ENCODE data around the gene TNFSF15. TPM values are rescaled to one million over a fixed set of nuclear protein-coding genes. Genes with fewer than 3 reads are reported as not detected.

TNFSF15 gene
- total RNA-seq, 4 donors from 2014 or later: not detected

GRCh38 chr9:114852050-114852594, 46.3 kb upstream of the TNFSF15 start:
- TF ChIP-seq POLR2A (IDR thresholded peaks at IDR 0.05): no peak
- TF ChIP-seq, protein P1, sequence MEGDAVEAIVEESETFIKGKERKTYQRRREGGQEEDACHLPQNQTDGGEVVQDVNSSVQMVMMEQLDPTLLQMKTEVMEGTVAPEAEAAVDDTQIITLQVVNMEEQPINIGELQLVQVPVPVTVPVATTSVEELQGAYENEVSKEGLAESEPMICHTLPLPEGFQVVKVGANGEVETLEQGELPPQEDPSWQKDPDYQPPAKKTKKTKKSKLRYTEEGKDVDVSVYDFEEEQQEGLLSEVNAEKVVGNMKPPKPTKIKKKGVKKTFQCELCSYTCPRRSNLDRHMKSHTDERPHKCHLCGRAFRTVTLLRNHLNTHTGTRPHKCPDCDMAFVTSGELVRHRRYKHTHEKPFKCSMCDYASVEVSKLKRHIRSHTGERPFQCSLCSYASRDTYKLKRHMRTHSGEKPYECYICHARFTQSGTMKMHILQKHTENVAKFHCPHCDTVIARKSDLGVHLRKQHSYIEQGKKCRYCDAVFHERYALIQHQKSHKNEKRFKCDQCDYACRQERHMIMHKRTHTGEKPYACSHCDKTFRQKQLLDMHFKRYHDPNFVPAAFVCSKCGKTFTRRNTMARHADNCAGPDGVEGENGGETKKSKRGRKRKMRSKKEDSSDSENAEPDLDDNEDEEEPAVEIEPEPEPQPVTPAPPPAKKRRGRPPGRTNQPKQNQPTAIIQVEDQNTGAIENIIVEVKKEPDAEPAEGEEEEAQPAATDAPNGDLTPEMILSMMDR (IDR thresholded peaks at IDR 0.05 in 4 of 5, conservative IDR thresholded peaks at IDR 0.05 in 1 of 5): no peak
- DNase-seq (no peak), ATAC-seq (no peak)
- in situ Hi-C loops (cut with MboI; ENCODE audit: low sequenced_read_pairs in 4 of 4) (no loop called here), intact Hi-C loops (cut with DNase I; ENCODE audit: low total_unique reads) (no loop called here)
- Histone ChIP-seq H3K27me3 (no peaks in the 10 kb centered on the region), H3K4me1 (no peaks in the 10 kb centered on the region), H3K36me3 (no peaks in the 10 kb centered on the region), H3K9me3 (no peaks in the 10 kb centered on the region), H3K27ac (no peak overlapping the region), H3K4me3 (no peak overlapping the region)

DNA sequence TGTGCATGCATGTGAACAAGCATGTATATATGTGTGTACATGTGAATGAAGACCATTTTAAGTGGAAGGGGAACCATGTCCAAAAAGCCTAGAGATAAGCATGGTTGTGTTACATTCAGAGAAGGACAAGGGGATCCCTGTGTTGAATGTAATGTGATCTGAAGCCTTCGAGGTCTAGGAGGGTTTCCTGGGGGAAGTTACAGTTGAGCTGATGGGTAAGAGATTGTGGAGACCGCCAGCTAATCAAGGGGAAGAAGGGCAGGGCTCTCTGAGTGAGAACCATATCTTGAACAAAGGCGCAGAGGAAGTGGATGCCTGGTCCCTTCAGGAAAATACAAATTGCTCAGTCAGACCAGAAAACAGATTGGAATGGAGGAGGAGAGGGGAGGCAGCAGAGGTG, 45.5 kb upstream of the TNFSF15 start:
- H3K4me3 ChIP-seq: no peak overlapping the region
- no peak overlapping the region for H3K27ac ChIP-seq
- intact Hi-C loops (cut with DNase I; ENCODE audit: low total_unique reads): no loop called here
- TF ChIP-seq, protein P1 (IDR thresholded peaks at IDR 0.05 in 4 of 5, conservative IDR thresholded peaks at IDR 0.05 in 1 of 5): no peak
- TF ChIP-seq POLR2A (IDR thresholded peaks at IDR 0.05): no peak
- ATAC-seq (no peak), DNase-seq (no peak)
- H3K4me1 ChIP-seq: no peaks in the 10 kb centered on the region
- H3K27me3 ChIP-seq: no peaks in the 10 kb centered on the region
- in situ Hi-C loops (cut with MboI; ENCODE audit: low sequenced_read_pairs in 4 of 4): no loop called here
- no peaks in the 10 kb centered on the region for H3K9me3 ChIP-seq
- no peaks in the 10 kb centered on the region for H3K36me3 ChIP-seq

DNA sequence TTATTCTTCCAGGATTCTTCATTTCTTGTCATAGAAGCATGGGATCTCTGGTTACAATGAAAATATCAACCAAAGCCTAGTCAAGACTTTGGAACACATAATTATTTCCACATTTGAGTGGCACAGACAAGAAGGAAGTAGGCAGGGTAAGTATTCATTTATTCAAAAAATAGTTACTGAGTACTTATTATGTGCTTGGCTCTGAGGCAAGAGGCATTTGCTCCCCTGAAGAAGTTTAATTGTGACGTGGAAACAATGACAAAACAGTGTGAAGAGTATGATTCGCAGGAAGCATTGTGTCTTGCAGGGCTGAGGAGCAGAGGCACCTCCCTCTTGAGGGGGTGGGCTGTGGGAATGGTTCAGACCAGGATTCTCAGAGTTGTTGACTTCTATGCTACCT, 45.0 kb upstream of the TNFSF15 start:
- Histone ChIP-seq H3K36me3 (no peaks in the 10 kb centered on the region), H3K27me3 (no peaks in the 10 kb centered on the region), H3K27ac (no peak overlapping the region), H3K4me3 (no peak overlapping the region), H3K4me1 (no peaks in the 10 kb centered on the region), H3K9me3 (no peaks in the 10 kb centered on the region)
- TF ChIP-seq, protein P1 (IDR thresholded peaks at IDR 0.05 in 4 of 5, conservative IDR thresholded peaks at IDR 0.05 in 1 of 5): no peak
- no peak for TF ChIP-seq POLR2A (IDR thresholded peaks at IDR 0.05)
- ATAC-seq: no peak
- DNase-seq: no peak
- intact Hi-C loops (cut with DNase I; ENCODE audit: low total_unique reads) (no loop called here), in situ Hi-C loops (cut with MboI; ENCODE audit: low sequenced_read_pairs in 4 of 4) (no loop called here)

- ATAC-seq (no peak), DNase-seq (no peak)
- H3K36me3 ChIP-seq: no peaks in the 10 kb centered on the region
- H3K9me3 ChIP-seq: no peaks in the 10 kb centered on the region
- H3K27me3 ChIP-seq: no peaks in the 10 kb centered on the region
- intact Hi-C loops (cut with DNase I; ENCODE audit: low total_unique reads): no loop called here
- H3K4me3 ChIP-seq: no peak overlapping the region
- no peaks in the 10 kb centered on the region for H3K4me1 ChIP-seq
- H3K27ac ChIP-seq: no peak overlapping the region
- TF ChIP-seq, protein P1 (IDR thresholded peaks at IDR 0.05 in 4 of 5, conservative IDR thresholded peaks at IDR 0.05 in 1 of 5): no peak
- no peak for TF ChIP-seq POLR2A (IDR thresholded peaks at IDR 0.05)
- in situ Hi-C loops (cut with MboI; ENCODE audit: low sequenced_read_pairs in 4 of 4): no loop called here
These were observed 43.6 kb upstream of the TNFSF15 start for GRCh38 chr9:114849450-114849849.
